Sigmoid colon (tissue), 7 donors: ENCODE data around the gene LONRF3. TPM values are rescaled to one million over a fixed set of nuclear protein-coding genes. Genes with fewer than 3 reads are reported as not detected.
A peak's percentile ranks its signal among the peaks of the same experiment; 100 is the strongest.
"Not testable (repeated sequence)": the region's sequence is repeated elsewhere in the genome, so short reads cannot be mapped to it uniquely, and the experiment has no call there.

ENCODE experiments used
- DNase-seq: peaks from one replicate; pipeline ENCODE4 v3.0.0-alpha.2; 2019
- H3K27ac ChIP-seq, 4 donors: fragments of 200-600 bp; sonication (generic); one replicate each; pipeline ENCODE4 v1.5.1; 2016 to 2019; ENCODE audit warnings: mild to moderate bottlenecking in 1 of 4
- H3K27me3 ChIP-seq, 3 donors: fragments of 200-600 bp; sonication (generic); one replicate each; pipeline ENCODE4 v1.5.1; 2019; ENCODE audit warnings: mild to moderate bottlenecking in 1 of 3
- H3K36me3 ChIP-seq, 4 donors: fragments of 200-600 bp; sonication (generic); one replicate each; pipeline ENCODE4 v1.5.1; 2016 to 2019
- H3K4me1 ChIP-seq, 4 donors: fragments of 200-600 bp; sonication (generic); one replicate each; pipeline ENCODE4 v1.5.1; 2017 to 2019
- H3K4me3 ChIP-seq, 4 donors: fragments of 200-600 bp; sonication (generic); one replicate each; pipeline ENCODE4 v1.5.1; 2017 to 2019; ENCODE audit warnings: mild to moderate bottlenecking in 2 of 4, moderate library complexity in 1 of 4
- H3K9me3 ChIP-seq, 4 donors: fragments of 200-600 bp in 3 of 4; sonication (generic) in 3 of 4; one replicate each; pipeline versions ENCODE4 v1.5.1 to v1.6.1; 2013 to 2019
- EP300 ChIP-seq, 4 donors: sonication (generic); formaldehyde crosslinking; IDR thresholded peaks; one replicate each; pipeline ENCODE4 v1.6.1; 2017; ENCODE audit warnings: antibody characterized with exemption in 4 of 4
- POLR2A ChIP-seq, 2 donors: fragments of 450-650 bp; IDR thresholded peaks; one replicate each; pipeline ENCODE4 v1.6.1; 2016; ENCODE audit warnings: antibody characterized with exemption in 2 of 2, mild to moderate bottlenecking in 2 of 2, moderate library complexity in 2 of 2
- POLR2AphosphoS5 ChIP-seq, 4 donors: sonication (generic); formaldehyde crosslinking; IDR thresholded peaks; one replicate each; pipeline ENCODE4 v1.6.1; 2017; ENCODE audit warnings: antibody characterized with exemption in 4 of 4
- WGBS, 2 donors: extraction: QIAGEN DNeasy Blood & Tissue Kit; methylation state at CpG; one replicate each; pipeline ENCODE4 v1.1.7; 2013; 5-methylcytosine and 5-hydroxymethylcytosine counted together
- intact Hi-C: fragments of 100-400 bp; cut with DNase I; formaldehyde crosslinking; loops from one replicate; pipeline ENCODE4 v1.15.1; 2023
- polyA plus RNA-seq, 3 donors: library from polyadenylated mRNA; stranded (reverse); fragments of 200-250 nt; gene quantifications; one replicate each; pipeline ENCODE4 v1.2.3, GENCODE V29; 2013
- total RNA-seq, 4 donors: library from RNA; depleted of rRNA; stranded (reverse); fragments of >200 nt; gene quantifications; one replicate each; pipeline ENCODE4 v1.1.0, GENCODE V29; 2016
- TF ChIP-seq, protein P1 (sequence below), 4 experiments: fragments of 450-650 bp in 3 of 4; fragments of 200-600 bp in 1 of 4; IDR thresholded peaks; one replicate each; pipeline ENCODE4 v1.5.1; 2016 to 2019; ENCODE audit warnings: antibody characterized with exemption in 4 of 4, mild to moderate bottlenecking in 3 of 4, moderate library complexity in 2 of 4
- donor health status: healthy with polysubstance abuse.
- donor health status: Bipolar disorder and iron deficiency.
- donor health status: healthy.

The LONRF3 gene
- total and polyA plus RNA-seq, 7 donors, result 2.6 to 26.8 (median 14.4) TPM

DNA sequence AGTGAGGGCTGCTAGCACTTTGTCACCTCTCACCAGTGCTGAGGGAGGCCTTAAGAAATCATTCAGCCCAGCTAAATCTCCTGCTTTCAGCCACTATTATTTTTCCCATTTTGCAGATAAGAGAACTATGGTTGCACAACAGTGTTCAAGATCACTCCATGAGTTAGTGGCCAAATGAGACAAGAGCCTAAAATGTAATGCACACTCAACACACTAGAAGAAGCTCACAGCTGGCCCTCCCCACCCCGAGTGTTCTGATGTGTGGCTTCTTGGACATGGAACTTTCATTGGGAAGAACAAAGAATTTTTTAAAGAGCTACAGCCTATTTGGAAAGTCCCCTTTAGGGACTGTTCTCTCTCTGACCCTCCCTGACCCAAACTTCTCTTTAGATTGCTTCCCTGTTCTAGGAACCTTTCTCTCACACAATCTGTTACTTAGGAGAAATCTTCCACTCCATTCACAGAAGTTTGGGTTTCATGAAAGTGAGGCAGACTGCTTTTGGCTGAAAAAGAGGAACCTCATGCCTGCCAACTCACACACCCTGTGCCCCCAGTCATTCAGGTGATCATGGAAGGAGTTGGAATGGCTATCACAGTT lies 54.4 kb downstream of the LONRF3 start:
- intact Hi-C loops, result no loop called here
- Histone ChIP-seq H3K4me1 (no peaks in the 10 kb centered on the region), H3K27ac (no peak overlapping the region), H3K9me3 (no peaks in the 10 kb centered on the region), H3K4me3 (no peak overlapping the region), H3K36me3 (no peaks in the 10 kb centered on the region), H3K27me3 (no peaks in the 10 kb centered on the region)
- no peak for TF ChIP-seq POLR2AphosphoS5 (IDR thresholded peaks at IDR 0.05)
- TF ChIP-seq EP300 (IDR thresholded peaks at IDR 0.05), result no peak
- no peak for TF ChIP-seq POLR2A (IDR thresholded peaks at IDR 0.05)
- TF ChIP-seq, protein P1, sequence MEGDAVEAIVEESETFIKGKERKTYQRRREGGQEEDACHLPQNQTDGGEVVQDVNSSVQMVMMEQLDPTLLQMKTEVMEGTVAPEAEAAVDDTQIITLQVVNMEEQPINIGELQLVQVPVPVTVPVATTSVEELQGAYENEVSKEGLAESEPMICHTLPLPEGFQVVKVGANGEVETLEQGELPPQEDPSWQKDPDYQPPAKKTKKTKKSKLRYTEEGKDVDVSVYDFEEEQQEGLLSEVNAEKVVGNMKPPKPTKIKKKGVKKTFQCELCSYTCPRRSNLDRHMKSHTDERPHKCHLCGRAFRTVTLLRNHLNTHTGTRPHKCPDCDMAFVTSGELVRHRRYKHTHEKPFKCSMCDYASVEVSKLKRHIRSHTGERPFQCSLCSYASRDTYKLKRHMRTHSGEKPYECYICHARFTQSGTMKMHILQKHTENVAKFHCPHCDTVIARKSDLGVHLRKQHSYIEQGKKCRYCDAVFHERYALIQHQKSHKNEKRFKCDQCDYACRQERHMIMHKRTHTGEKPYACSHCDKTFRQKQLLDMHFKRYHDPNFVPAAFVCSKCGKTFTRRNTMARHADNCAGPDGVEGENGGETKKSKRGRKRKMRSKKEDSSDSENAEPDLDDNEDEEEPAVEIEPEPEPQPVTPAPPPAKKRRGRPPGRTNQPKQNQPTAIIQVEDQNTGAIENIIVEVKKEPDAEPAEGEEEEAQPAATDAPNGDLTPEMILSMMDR (IDR thresholded peaks at IDR 0.05), result no peak
- DNase-seq, result no peak
- WGBS, 2 donors, result 52 to 78% methylated on average over 1 of the region's 1 CpG

DNA sequence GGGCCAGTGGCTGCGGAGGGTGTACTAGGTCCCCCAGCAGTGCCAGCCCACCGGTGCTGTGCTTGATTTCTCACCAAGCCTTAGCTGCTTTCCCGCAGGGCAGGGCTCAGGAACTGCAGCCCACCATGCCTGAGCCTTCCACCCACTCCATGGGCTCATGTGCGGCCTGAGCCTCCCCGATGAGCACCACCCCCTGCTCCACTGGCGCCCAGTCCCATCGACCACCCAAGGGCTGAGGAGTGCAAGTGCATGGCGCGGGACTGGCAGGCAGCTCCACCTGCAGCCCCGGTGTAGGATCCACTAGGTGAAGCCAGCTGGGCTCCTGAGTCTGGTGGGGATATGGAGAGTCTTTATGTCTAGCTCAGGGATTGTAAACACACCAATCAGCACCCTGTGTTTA lies 55.2 kb downstream of the LONRF3 start:
- H3K4me1 ChIP-seq, intact Hi-C loops, H3K9me3 ChIP-seq, H3K27ac ChIP-seq, H3K36me3 ChIP-seq, DNase-seq, H3K27me3 ChIP-seq, H3K4me3 ChIP-seq: not testable (repeated sequence)
- WGBS, 2 donors, result 96% methylated on average over 10 of the region's 10 CpGs

DNA sequence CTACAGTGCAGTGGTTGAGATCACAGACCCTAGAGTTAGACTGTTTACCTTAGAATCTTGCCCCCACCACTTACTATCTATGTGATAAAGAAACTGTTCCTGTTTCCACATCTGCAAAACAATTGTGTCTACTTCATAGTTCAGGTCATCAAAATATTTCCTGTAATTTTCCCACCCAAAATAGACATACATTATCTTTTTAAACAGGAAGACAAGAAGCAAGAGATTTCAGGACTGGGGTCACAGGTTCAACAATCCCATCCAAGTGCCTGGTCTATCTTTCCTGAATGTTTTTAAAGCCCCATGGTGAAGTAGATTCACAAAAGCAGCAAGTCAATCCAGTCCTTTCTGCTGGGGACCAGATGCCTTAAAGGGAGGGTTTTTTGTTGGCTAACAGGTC lies 56.6 kb downstream of the LONRF3 start:
- Histone ChIP-seq H3K4me1 (no peaks in the 10 kb centered on the region), H3K27ac (no peak overlapping the region), H3K27me3 (no peaks in the 10 kb centered on the region), H3K4me3 (no peak overlapping the region), H3K36me3 (no peaks in the 10 kb centered on the region), H3K9me3 (no peaks in the 10 kb centered on the region)
- intact Hi-C loops, result no loop called here
- DNase-seq, result no peak
- TF ChIP-seq EP300 (IDR thresholded peaks at IDR 0.05), result no peak
- no peak for TF ChIP-seq POLR2A (IDR thresholded peaks at IDR 0.05)
- TF ChIP-seq, protein P1 (IDR thresholded peaks at IDR 0.05), result no peak
- TF ChIP-seq POLR2AphosphoS5 (IDR thresholded peaks at IDR 0.05), result no peak

DNA sequence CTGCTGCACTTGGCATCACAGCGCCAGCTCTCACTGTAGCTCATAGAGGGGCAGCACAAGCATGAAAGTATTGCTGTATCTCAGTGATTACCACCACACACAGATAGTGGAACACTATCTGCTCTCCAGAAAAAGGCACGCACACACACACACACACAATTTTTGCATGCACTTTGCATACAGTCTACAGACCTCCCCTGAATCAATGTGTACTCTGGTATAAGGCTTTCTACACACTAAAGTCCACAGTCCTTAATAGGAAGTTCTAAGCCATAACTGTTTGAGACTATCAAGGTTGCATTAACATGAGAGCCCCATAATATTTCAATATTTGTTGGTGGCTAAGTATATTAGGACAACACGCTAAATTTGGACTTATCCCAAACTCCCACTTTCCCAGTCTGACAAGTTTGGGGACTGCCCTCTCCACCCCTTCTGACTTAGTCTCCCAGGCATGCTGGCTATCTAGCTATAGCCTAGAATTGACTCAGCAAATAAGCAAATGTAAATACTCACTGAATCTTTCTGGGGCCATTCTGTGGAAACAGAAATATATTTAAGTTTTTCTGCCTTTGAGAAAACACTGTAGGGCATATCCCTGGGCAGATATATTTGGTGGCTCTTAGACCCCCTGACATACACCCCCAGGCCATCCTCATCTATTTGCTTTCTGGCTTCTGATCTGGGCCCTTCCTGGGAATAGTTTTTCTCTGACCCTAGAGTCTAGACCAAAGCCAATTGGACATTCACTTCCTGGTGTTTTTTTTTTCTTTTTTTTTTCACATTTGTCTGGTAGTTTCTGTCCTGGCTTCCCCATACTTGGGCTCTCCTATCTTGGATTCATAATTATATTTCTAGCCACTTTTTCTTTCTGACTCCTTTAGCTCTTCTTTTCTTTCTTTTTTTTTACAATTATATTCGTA lies 62.0 kb downstream of the LONRF3 start:
- DNase-seq, result no peak
- TF ChIP-seq EP300 (IDR thresholded peaks at IDR 0.05) (no peak), POLR2A (IDR thresholded peaks at IDR 0.05) (no peak), POLR2AphosphoS5 (IDR thresholded peaks at IDR 0.05) (no peak)
- TF ChIP-seq, protein P1 (IDR thresholded peaks at IDR 0.05), result no peak
- H3K27me3 ChIP-seq, result no peaks in the 10 kb centered on the region
- H3K4me3 ChIP-seq, result no peak overlapping the region
- whole genome bisulfite sequencing, 2 donors, result 86 to 92% methylated on average over 4 of the region's 4 CpGs
- H3K27ac ChIP-seq, result no peak overlapping the region
- no peaks in the 10 kb centered on the region for H3K36me3 ChIP-seq
- peaks cover 0 to 12% (median 4%) of the 10 kb centered on the region in 4 donors for H3K4me1 ChIP-seq
- intact Hi-C loops, result no loop called here
- H3K9me3 ChIP-seq, result no peaks in the 10 kb centered on the region

DNA sequence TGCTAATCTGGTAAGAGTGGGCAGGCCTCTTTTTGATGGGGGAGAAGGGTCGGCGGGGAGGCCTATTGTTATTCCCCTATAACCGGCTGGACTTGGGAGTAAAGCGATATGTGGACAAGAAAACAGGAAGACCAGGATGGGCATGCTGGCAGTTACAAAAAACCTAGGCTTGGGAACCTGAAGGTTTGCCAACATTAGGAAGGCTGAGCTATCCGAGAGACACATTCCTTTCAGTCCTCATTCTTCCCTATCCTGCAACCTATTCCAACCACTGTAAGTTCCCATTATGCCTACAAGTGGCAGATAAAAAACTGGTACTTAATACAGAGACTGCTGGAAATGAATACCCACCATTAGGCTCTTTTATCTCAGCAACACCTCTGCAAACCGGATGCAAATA lies 66.0 kb downstream of the LONRF3 start:
- intact Hi-C loops, result no loop called here
- Histone ChIP-seq H3K4me1 (peaks cover 0 to 18% (median 4%) of the 10 kb centered on the region in 4 donors), H3K4me3 (no peak overlapping the region), H3K27ac (peak overlapping the region in 2 of 4 donors; percentile 55), H3K36me3 (no peaks in the 10 kb centered on the region), H3K27me3 (no peaks in the 10 kb centered on the region), H3K9me3 (no peaks in the 10 kb centered on the region)
- TF ChIP-seq EP300 (IDR thresholded peaks at IDR 0.05), result no peak
- TF ChIP-seq POLR2AphosphoS5 (IDR thresholded peaks at IDR 0.05), result no peak
- TF ChIP-seq, protein P1 (IDR thresholded peaks at IDR 0.05), result no peak
- no peak for TF ChIP-seq POLR2A (IDR thresholded peaks at IDR 0.05)
- DNase-seq, result no peak
- 80 to 89% methylated on average over 6 of the region's 6 CpGs for WGBS, 2 donors
